HG02981 (cell line): ENCODE measurements around the gene F13A1.

Source experiments
- ATAC-seq: cut with Tn5 transposase; IDR thresholded peaks from one replicate; pipeline ENCODE4 v1.9.1; 2021; ENCODE audit warnings: mild to moderate bottlenecking, moderate library complexity; ENCODE audit not compliant: unreplicated experiment

The F13A1 gene

DNA sequence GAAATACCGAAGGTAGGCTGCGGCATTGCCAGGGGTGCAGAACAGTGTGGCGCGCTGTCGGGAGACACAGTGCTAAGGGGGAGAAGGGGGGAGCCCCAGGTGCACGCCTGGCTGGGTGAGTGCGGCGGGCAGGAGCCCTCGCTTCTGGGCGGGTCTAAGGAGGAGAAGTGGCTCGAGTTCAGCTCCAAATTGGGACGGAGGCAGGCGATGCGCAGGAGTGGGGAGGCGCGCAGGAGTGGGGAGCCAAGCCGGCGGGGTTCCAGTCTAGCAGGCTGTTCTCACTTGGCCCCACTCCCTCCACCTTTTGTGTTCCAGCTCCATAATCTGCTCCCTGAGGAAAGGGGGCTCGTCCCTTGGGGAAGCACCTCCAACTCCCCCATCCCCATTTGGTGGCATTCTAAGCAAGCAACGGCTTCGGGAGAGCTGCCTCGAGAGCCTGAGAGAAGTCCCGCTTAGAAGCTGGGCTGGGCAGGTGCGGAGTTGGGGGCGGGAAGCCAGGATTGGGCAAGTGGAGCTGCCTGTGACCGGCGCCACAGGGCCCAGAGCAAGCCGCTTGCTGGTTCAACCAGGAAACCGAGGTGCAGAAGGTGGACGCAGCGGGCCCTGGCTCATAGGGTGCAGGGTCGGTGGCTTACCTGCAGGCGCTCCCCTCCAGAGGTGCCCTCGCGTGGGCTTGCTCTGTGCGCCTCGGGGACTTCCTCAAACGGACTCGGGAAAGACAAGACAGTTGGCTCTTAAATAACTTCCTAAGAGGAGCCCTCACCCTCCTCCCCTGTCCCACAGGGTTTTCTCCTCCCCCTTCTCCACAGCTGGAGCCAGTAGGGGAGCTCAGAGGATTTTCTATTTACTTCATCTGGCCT lies at the start of gene F13A1:
F13A1 (minus strand) TSS at position 711 of the 860 bp plus-strand sequence. CDS start 1,998 bp downstream, outside the sequence.
- no peak for ATAC-seq

- ATAC-seq, result no peak
Observed at GRCh38 chr6:6368684-6369052, 48.2 kb upstream of the F13A1 start.

DNA sequence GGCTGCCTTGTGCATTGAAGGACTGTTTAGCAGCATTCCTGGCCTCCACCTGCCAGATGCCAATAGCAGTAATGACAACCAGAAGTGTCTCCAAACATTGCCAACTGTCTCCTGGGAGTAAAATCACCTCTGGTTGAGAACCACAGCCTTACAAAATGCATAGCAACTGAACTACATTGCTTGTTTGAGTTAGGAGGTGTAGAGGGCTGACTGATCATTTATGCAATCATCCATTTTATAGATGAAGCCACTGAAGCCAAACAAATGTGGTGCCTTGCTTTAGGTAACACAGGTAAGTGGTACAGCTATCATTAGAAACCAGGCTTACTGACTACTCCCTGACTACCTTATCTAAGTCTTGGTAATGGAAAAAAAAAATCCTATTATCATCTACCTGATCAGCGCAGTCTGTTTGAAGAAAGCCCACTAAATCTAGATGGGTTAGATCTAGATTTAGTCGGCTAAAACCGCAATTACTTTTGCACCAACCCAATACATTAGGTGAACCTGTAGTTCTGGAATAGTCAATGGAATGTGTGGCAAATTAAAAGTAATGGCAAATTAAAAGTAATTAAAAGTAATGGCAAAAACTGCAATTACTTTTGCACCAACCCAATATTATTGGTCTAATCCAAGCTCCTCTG lies 47.7 kb upstream of the F13A1 start:
- ATAC-seq, result no peak

DNA sequence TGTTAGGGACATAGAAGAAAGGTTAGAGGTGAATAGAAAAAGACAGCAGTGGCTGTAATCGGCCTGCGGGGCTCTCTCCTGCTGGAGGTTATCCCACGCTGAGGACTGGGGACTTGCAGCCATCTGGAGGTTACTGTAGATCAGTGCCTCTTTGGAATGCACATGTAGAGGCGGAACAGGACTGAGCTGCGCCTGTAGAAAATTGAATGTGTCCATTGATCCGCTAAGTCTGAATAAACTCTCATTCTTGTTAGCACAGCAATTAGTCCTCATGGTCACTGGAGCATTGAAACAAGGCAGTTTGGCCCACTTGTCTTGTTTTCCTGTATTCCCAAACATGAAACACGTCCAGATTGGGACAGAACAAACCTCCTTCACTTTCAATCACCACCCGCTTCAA lies 46.3 kb upstream of the F13A1 start:
- no peak for ATAC-seq

DNA sequence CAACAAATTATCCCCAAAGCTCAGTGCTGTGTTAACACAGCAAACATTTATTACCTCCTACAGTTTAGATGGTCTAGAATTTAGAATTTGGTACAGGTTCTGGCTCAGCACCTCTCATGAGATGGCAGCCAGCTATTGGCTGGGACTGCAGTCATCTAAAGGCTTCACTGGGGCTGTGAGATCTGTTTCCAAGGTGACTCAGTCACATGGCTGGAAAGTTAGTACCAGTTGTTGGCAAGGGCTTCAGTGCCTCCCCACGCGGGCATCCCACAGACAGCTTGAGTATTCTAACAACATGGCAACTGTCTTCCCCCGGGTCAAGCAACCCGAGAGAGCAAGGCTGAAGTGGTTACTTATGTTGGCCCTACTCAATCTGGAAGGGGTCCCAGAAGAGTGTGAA lies 44.8 kb upstream of the F13A1 start:
- no peak for ATAC-seq

DNA sequence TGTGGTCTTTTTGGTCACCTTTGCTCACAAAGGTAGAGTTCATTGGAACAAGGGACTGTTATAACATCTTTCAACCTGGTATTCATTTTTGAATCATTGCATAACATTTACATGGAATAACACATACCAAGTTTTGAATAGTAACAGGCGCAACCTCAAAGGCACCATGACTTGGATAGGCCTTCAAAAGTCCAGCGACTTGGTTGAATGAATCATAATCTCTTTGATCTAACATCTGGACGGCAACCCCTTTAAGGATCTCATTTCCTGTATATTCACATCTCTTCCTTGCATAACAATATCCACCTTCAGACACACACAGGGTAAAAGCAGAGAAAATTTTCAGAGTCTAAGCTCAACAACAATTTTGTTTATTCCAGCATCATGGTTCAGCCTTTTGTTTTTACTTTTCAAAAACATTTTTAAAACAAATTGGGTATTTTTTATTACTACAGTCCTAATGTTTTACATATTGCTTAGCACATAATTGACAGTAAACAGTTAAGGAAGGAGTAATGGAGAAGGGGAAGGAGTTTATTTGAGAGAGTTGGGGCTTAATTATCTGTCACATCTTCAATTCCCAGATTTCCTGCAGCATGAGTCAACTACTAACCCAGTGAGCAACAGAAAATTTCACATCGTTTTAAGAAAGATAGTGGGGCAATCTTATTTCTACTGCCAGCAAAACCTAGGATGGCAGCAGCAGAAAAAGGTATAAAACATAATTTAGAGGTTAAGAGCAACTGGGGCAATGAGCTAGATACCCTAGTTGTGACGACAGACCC lies 41.8 kb upstream of the F13A1 start:
- ATAC-seq, result no peak

DNA sequence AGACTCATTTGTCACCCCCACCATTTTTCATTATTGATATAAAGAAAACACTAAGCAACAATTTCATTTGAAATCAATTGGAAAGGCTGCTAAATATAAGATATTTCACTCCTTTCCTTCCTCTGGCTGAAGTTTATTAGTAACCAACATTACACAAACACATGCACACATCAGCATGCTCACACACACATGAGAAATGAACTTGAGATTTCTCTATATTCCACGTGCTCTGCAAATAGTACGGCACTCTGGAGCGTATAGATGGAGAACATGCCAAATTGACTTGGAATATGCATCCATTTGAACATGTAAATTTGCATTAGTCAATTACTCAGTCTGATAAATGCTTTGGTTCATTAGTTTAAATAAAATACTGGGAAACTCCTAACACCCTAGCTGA lies 37.1 kb upstream of the F13A1 start:
- ATAC-seq, result no peak

- ATAC-seq, result no peak
Observed at GRCh38 chr6:6357032-6357431, 36.6 kb upstream of the F13A1 start.

DNA sequence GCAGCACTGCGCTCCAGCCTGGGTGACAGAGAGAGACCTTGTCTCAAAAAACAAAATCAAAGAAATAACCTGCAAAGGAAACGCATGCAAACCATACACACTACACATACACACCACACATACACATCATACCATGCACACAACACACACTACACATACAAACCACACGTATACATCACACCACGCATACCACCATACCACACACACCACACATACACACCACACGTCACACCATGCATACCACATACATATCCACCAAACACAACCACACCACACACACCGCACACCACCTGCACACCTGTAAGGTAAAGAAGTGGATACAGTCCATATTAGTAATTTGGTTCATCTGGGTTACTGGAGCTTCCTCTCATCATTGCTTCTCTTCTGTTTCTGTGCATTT lies 32.3 kb upstream of the F13A1 start:
- no peak for ATAC-seq

DNA sequence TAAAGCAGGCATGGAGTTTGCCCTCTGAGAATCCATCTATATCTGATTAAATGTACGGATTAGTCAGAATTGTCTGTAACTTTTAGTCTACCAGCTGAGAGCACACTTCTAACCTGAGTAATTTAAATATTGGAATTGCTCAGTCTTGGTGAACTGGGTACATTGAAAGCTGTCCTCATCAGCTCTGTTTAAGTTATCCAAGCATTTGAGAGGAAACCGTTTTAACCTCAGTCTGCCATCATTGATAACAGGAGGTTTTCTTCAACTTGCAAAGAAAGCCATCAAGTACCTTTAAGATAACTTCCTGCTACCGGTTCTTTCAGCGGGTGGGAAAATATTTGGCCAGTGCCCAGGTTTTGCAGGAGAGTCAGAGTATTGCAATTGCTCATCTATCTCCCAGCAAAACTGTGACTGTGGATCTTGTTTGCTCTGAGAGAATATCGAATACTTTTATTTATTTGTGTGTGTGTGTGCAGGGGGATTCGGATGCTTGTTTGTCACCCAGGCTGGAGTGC lies 31.1 kb upstream of the F13A1 start:
- ATAC-seq, result no peak

DNA sequence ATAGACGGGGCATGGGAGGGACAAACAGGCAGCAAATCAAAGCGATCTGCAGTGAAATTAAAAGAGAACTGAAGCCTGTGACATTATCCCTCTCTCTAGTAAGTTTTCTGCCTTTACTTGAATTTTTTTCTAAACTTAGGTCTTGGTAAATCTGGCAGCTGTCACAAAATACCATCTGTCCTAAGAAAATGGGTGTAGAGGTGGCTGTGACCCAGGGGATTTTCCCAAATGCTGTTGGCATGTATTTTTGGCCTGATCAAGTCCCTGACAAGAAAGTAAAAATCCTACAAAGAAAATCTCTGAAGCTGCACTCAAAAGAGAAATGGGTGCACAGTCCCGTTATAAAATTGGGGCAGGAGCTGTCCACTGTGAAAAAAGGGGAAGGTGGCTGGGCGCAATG lies 30.2 kb upstream of the F13A1 start:
- ATAC-seq, result no peak

DNA sequence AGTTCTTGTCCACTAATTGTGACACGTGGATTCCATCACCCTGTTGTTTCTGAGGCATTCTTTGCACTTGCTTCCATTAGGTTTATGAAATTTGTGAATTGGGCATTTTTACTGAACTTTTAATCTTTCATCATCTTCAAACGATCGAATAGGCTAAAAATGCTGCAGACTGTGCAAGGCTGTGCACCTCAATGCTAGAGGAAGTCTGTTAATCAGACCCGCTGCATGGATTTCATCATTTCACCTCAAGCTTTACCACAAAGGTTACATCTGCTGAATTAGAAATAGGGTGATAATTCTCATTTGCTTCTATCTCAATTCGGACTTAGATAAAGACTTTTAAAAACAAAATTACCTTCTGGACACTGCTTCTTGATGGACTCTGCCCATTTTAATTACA lies 27.8 kb upstream of the F13A1 start:
- no peak for ATAC-seq

- no peak for ATAC-seq
Observed at GRCh38 chr6:6346427-6347023, 26.1 kb upstream of the F13A1 start.

GRCh38 chr6:6333501-6333900 lies 13.0 kb upstream of the F13A1 start:
- ATAC-seq, result no peak

- peak; percentile 23 for ATAC-seq
Observed at GRCh38 chr6:6332811-6333244, 12.4 kb upstream of the F13A1 start.

DNA sequence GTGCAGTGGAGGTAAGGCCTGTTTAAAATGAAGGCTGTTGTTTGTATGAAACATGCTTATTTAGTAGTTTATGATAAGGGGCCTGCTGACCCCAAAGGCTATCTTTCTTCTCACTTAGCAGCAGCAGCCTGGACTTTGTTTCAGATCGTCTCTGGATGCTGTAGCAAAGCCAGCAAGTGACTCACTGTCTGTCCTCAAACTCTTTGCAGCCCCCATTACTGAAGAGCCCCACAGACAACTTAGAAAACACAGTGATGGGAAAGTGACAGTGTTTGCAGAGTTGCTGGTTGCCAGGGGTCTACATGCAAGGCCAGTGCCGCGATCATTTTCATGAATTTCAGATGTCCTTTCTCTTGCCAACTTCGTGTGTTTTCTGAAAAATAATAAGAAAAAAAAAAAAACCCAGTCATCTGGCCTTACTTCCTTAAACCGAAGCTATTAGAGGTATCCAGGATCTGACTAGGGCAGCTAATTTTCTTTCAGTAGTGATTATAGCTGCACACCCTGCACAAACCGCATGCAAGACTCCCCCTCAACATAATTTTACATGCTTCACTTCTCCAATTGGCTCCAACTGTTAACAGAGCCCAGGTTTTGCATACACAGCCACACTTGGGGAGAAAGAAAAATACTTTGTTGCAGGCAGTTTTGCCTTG lies 11.6 kb upstream of the F13A1 start:
- peak; percentile 48 for ATAC-seq

GRCh38 chr6:6331393-6331792 lies 10.9 kb upstream of the F13A1 start:
- peak; percentile 65 for ATAC-seq

- no peak for ATAC-seq
Observed at GRCh38 chr6:6330407-6330806, 9.9 kb upstream of the F13A1 start.

DNA sequence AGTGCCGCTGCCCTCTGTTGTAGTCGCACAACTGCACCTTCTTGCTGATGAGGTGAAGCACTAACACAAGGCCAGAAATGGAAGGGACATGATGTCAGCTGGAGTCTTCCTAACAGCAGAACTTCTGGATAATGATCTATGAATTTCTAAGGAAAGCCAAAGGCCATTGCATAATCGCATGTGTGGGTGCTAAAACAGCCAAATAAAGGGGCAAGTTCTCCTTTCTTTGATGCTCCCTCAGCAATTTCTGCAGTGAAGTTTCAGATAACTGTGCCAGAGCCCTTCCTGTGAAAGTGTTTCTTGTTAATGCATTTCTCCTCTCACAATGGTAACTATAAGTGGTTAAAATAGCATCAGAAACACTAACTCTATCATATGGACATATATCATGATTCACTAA lies 8.0 kb upstream of the F13A1 start:
- no peak for ATAC-seq

GRCh38 chr6:6323352-6323751 lies 2.9 kb upstream of the F13A1 start:
- no peak for ATAC-seq

- ATAC-seq, result no peak
Observed at GRCh38 chr6:6320901-6321300, 439 bp upstream of the F13A1 start.
